Panc1 (cell line): Measurements from ENCODE around the gene CRADD.

Experiments
- CTCF ChIP-seq: fragments of 450-650 bp; IDR thresholded peaks from 2 replicates; pipeline ENCODE4 v1.5.1; 2017; ENCODE audit warnings: mild to moderate bottlenecking
- POLR2AphosphoS5 ChIP-seq: IDR thresholded peaks from 2 replicates; pipeline ENCODE4 v1.6.1; 2012; ENCODE audit warnings: mild to moderate bottlenecking, low read depth, low read length, moderate library complexity
- REST ChIP-seq, 2 experiments: IDR thresholded peaks; 2 replicates each; pipeline ENCODE4 v1.6.1; 2011 to 2012; ENCODE audit warnings: low read depth in 2 of 2, control low read depth in 1 of 2, low read length in 1 of 2, mild to moderate bottlenecking in 1 of 2, moderate library complexity in 1 of 2; ENCODE audit not compliant: insufficient read depth in 1 of 2
- TCF7L2 ChIP-seq: IDR thresholded peaks from 2 replicates; pipeline ENCODE4 v1.6.1; 2011; ENCODE audit warnings: mild to moderate bottlenecking, low read depth, low read length, inconsistent platforms

GRCh38 chr12:93860668-93861373 lies 183.6 kb downstream of the CRADD start:
- TF ChIP-seq CTCF (no peak), POLR2AphosphoS5 (no peak), REST (IDR thresholded peaks at IDR 0.05; ENCODE audit: insufficient read depth in 1 of 2, low read depth in 2 of 2, low read length in 1 of 2) (no peak), TCF7L2 (no peak)
